Fibroblast of skin of abdomen (primary cell): Measurements from ENCODE around the gene MSGN1.
"Not testable (repeated sequence)": the region's sequence is repeated elsewhere in the genome, so short reads cannot be mapped to it uniquely, and the experiment has no call there.

Experiments used
- DNase-seq: peaks from one replicate; pipeline ENCODE4 v3.0.0-alpha.2; 2013

MSGN1 gene

GRCh38 chr2:17805717-17806363 lies 10.4 kb upstream of the MSGN1 start:
- no peak for DNase-seq

- peak; percentile 54 for DNase-seq
These were observed 3.1 kb upstream of the MSGN1 start for GRCh38 chr2:17813010-17813741.

DNA sequence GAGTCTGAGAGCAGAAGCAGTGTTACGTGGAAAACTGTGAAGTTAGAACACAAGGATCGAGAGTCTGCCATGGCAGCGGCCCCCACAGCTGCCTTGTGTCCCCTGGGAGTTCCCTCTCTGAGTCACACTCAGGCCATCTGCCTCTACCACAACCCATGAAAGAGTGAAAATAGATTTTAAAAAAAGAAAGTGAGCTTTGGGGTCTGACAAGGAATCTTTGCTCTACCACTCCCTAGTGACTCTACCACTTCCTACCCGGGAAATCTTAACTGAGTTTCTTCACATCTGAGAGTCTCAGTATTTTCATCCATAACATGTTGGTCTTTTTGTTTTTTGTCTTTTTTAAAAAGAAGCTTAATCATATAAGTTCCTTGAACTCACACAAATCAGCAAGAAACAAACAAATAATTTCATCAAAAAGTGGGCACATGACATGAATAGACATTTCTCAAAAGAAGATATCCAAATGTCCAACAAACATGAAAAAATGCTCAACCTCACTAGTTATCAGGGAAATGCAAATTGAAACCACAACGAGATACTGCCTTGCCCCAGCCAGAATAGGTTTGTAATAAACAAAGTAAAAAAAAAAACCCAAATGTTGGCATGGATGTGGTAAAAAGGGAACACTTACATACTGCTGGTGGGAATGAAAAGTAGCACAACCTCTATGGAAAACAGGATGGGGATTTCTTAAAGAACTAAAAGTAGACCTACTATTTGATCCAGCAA lies 2.4 kb upstream of the MSGN1 start:
- peak; percentile 65 for DNase-seq

DNA sequence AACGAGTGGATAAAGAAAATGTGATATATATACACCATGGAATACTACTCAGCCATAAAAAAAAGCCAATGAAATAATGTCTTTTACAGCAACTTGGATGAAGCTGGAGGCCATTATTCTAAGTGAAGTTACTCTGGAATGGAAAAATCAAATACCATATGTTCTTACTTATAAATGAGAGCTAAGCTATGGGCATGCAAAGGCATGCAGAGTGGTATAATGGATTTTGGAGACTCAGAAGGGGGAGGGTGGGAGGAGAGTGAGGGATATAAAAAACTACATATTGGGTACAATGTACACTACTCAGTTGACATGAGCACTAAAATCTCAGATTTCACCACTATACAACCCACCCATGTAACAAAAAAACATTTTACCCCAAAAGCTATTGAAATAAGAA lies 1.7 kb upstream of the MSGN1 start:
- no peak for DNase-seq

- DNase-seq: no peak
These were observed 634 bp upstream of the MSGN1 start for GRCh38 chr2:17815468-17816184.

DNA sequence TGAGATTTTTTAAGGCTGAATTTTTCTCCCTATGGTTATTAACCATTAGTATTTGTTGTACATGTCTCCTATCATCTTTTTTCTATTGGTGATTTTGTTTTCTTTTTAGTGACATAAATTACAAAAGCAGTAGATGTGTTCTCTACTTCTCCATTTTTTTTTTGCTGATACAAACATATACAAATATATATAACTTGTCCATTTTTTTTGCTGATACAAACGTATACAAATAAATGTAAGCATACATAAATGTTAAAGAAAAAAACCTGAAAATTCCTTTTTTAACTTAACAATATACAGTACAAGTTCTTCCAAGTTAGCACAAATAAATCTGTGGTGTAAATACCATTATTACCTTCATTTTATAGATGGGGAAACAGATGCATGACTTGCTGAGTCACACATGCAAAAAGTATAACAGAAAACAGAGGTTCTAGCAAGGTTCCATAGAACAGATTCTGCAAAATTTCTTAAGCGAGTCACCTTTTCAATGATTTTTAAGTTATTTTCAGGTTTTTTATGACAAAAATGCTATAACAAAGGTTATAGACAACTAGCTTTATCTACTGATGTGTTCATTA lies 2.1 kb downstream of the MSGN1 start:
- DNase-seq: no peak

- no peak for DNase-seq
These were observed 4.8 kb downstream of the MSGN1 start for GRCh38 chr2:17821080-17821479.

DNA sequence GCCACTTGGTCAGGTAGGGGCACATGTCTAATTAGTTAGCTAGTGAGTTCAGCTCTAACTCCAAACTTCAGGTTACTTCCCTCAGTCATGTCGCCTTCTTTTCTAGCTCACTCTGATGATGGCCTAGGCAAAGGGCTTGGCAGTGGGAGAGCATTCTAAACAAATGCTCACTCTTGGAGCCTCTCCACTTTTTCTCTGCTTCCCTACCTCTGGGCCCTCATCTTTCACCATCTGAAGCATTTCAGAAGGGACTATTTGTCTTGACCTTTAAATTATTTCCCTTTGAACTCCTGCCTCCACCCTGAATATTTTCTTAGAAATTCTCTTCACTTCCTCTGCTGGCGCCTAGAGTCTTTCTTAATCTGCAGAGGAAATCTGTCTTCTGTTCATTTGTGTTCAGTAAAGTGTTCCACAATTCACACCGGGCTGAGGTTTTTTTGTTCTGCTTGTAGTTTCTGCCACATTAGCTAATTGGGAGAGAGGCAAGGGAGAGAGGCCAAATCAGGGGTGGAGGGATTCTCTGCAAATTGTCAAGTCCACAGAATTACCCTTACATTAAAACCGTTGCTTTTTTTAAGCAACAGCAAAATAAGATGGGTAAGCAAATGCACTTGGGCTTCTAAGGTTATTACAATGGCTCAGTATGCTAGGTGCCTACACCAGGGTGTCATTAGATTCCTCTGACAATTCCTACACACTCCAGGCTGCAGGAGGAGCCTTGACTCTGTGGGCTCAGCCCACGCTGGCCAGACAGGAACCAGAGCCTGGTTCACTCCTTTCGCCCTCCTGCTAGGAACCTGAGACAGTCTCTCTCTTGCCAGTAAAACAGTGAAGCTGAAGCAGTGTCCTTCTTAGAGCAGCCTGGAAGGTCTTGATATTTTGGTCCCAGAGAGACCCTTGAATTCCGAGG lies 5.5 kb downstream of the MSGN1 start:
- no peak for DNase-seq

GRCh38 chr2:17822445-17823117 lies 6.3 kb downstream of the MSGN1 start:
- DNase-seq: no peak

DNA sequence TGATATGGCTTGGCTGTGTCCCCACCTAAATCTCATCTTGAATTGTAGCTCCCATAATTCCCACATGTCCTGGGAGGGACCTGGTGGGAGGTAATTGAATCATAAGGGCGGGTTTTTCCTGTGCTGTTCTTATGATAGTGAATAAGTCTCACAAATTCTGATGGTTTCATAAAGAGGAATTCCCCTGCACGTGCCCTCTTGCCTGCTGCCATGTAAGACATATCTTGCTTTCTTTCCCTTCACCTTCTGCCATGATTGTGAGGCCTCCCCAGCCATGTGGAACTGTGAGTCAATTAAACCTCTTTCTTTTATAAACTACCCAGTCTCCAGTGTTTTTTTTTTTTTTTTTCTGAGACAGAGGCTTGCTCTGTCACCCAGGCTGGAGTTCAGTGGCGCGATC lies 7.4 kb downstream of the MSGN1 start:
- not testable (repeated sequence) for DNase-seq

DNA sequence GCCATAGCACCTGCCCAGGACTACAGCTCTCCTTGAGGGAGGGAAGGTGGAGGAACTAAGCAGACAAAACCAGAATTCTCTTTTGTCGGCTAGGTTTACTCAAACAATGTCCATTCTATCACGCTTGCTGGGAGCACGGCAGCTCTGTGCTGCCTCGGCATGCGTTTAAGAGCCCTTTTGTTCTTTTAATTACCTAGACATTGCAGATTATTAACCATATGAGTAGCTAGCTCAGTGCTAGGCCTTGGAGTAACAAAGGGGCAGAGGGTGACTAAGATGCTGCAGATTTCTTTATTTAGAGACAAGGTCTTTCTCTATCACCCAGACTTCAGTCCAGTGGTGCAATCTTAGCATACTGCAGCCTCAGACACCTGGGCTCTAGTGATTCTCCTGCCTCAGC lies 11.1 kb downstream of the MSGN1 start:
- no peak for DNase-seq

- no peak for DNase-seq
These were observed 11.5 kb downstream of the MSGN1 start for GRCh38 chr2:17827785-17828184.

DNA sequence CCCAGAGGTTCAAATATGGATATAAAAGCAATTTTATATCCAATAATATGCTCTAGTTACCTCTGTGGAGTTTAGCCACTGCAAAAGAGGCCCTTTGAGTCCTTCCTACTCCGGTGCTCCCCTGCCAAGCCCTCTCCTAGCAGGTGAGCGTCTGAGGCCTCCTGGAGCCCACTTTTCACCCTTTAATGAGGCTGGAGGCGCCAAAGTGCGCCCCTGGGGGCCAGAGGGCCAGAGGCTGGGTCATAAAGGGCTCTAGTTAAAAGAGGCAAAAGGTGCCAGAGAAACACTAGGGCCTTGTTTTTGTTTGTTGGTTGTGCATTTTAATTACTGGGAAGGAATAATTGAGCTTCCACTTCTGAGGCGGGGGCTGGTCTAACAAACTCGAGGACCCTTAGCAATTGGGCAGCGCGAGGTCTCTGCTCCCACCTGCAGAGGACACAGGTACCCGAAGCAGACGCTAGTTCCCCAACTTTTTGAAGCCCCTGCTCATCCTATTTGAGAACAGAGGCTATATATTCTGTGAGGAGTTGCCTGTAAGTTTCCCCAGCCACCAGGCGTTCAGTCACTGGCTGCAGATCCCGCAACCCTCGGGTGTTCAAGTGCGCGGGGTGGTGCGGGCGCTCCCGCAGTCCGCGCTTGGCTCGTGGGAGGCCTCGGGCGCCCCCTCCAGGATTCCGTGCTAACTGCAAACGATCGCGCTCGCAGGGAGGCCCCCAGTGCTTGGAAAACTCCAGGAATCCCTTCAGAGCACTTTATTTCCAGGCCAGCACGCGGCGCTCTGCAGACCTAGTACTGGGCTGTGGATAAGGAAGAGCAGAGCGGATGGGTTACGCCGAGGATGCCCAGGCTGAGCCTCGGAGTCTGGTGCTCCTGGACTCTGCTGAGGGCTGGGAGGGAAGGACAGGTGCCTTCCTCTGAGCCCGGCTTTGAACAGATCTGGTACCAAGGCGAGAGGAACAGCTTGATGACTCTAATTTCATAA lies 14.1 kb downstream of the MSGN1 start:
- DNase-seq: peak; percentile 77

GRCh38 chr2:17835516-17835915 lies 19.3 kb downstream of the MSGN1 start:
- DNase-seq: peak; percentile 3

DNA sequence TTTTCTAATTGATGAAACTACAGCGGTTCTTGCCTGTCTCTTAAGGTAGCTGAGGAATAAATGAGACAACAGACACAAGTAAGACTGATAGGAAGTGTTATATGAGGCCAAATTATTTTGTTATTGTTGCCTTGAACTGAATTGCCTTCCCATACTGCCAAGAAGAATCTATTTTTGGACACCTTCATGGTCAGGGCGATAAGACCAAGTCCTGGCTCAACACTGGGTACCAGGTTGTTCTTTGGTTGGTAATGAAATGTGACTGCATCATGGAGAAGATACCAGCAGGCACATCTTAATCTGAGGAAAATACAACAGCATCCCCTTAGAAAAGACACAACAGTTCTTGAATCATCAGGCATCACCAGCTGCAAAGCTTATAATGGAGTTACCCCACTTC lies 23.7 kb downstream of the MSGN1 start:
- DNase-seq: no peak

DNA sequence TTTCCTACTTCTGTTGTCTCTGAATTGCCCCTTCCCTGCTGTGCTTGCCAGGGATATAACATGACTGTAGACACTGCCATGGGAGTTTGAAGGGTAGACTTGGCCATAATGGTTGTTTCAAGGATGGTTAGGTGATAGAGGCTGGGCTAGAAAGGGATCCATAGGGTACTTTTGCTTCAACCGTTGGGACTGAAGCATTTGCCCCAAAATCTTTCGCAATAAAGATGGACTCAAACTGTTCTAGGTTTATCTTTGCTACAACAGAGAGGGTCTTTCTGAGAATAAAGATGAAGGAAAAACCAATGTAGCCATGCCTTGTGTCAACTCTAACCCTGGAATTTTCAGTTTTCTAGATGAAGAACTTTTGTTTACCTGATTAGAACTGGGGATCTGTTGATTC lies 27.2 kb downstream of the MSGN1 start:
- no peak for DNase-seq

GRCh38 chr2:17845806-17846205 lies 29.5 kb downstream of the MSGN1 start:
- no peak for DNase-seq

GRCh38 chr2:17846676-17847075 lies 30.4 kb downstream of the MSGN1 start:
- DNase-seq: no peak

DNA sequence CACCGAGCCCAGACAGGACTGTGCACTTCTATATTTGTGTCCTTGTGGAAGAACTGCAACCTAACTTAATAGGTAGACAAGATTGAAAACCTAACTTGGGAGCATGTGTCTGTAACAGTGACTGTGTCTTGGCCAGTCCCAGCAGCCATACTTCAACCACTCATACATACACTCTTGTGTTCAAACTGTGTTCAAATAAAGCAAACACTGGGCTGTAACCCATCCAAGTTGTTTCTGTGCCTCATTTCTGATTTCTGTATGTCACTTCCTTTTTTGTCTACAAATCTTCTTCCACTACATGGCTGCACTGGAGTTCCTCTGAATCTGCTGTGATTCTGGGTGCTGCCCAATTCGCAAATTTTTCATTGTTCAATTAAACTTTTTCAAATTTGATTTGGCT lies 31.0 kb downstream of the MSGN1 start:
- DNase-seq: no peak

- no peak for DNase-seq
These were observed 33.0 kb downstream of the MSGN1 start for GRCh38 chr2:17849275-17849674.
